NCI-H2107 treated with DMSO at 0.1 percent for 48 hours (cell line): ENCODE data around the gene CTSZ.
"Not testable (repeated sequence)": the region's sequence is repeated elsewhere in the genome, so short reads cannot be mapped to it uniquely, and the experiment has no call there.

Experiments
- DNase-seq: peaks from one replicate; lab custom pipeline; 2025; ENCODE audit not compliant: unreplicated experiment; lab: John Stamatoyannopoulos, UW

CTSZ gene

GRCh38 chr20:59001068-59001448, 6.0 kb downstream of the CTSZ start:
- DNase-seq, result no peak

- DNase-seq, result no peak
Measured at GRCh38 chr20:59000326-59000725, 6.7 kb downstream of the CTSZ start.

GRCh38 chr20:58998656-58999055, 8.4 kb downstream of the CTSZ start:
- no peak for DNase-seq

- DNase-seq, result no peak
Measured at GRCh38 chr20:58997141-58997770, 9.8 kb downstream of the CTSZ start.

- DNase-seq, result no peak
Measured at GRCh38 chr20:58996226-58996611, 10.8 kb downstream of the CTSZ start.

- DNase-seq, result no peak
Measured at GRCh38 chr20:58995461-58996225, 11.4 kb downstream of the CTSZ start.

- DNase-seq, result no peak
Measured at GRCh38 chr20:58994390-58995159, 12.5 kb downstream of the CTSZ start.

GRCh38 chr20:58993332-58994248, 13.5 kb downstream of the CTSZ start:
- no peak for DNase-seq

GRCh38 chr20:58992911-58993310, 14.1 kb downstream of the CTSZ start:
- no peak for DNase-seq

- no peak for DNase-seq
Measured at GRCh38 chr20:58991715-58992114, 15.3 kb downstream of the CTSZ start.

GRCh38 chr20:58990651-58991445, 16.2 kb downstream of the CTSZ start:
- no peak for DNase-seq

GRCh38 chr20:58989196-58989595, 17.9 kb downstream of the CTSZ start:
- no peak for DNase-seq

- no peak for DNase-seq
Measured at GRCh38 chr20:58988565-58988882, 18.5 kb downstream of the CTSZ start.

- DNase-seq, result no peak
Measured at GRCh38 chr20:58987790-58988564, 19.1 kb downstream of the CTSZ start.

- DNase-seq, result no peak
Measured at GRCh38 chr20:58986968-58987517, 20.0 kb downstream of the CTSZ start.

GRCh38 chr20:58986286-58986967, 20.6 kb downstream of the CTSZ start:
- DNase-seq, result no peak

GRCh38 chr20:58985656-58986055, 21.4 kb downstream of the CTSZ start:
- no peak for DNase-seq

GRCh38 chr20:58984691-58985090, 22.4 kb downstream of the CTSZ start:
- DNase-seq, result no peak

GRCh38 chr20:58983115-58983468, 24.0 kb downstream of the CTSZ start:
- DNase-seq, result not testable (repeated sequence)
